Right hindlimb (tissue), 1 donor: ENCODE data around the gene ALDH1L2.
"Not testable (repeated sequence)": the region's sequence is repeated elsewhere in the genome, so short reads cannot be mapped to it uniquely, and the experiment has no call there.

Experiments
- DNase-seq: peaks from one replicate; pipeline ENCODE4 v3.0.0-alpha.2; 2018

ALDH1L2 gene

DNA sequence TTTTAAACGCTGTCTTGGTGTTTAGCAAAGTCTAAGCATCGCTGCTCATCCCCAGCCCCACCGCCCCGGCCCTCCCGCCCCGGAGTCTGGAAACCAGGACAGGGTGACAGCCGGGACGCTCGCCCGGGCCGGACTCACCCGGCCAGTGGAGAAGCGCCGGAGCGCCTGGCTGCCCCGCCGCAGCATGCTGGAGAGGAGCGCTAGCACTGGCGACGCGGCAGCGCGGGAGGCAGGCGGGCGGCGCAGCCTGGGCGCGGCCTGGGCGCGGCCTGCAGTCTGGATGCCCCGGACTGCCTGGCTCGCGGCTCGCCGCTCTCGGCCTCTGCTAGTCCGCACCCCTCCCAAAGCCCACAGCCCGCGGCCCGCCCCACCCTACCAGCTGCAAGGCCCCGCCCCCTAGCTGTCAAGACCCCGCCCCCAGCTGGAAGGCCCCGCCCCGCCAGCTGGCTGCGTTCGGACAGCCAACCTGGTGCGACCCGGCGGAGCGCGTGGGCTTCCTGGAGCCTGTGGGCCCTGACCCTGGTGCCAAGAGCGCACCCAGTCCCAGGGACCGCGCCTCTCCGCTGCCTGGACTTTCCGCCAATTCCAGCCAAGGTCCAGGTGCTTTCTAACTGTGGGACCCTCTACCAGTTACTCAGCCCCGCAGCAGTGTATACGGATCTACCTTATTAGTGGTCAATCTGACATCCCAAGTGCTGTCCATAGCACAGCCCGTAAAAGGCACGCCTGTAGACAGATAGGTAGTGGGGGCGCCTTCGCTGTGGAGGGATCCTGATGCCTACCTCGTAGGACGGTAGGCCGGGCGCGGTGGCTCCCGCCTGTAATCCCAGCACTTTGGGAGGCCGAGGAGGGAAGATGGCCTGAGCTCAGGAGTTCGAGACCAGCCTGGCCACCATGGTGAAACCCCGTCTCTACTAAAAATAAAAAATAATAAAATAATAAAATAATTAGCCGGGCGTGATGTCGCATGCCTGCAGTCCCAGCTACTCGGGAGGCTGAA is at the start of gene ALDH1L2:
ALDH1L2 (minus strand) TSS at position 208 of the 1,000 bp plus-strand sequence; CDS start at position 186, 22 bp downstream.
- peak; percentile 87 for DNase-seq

DNA sequence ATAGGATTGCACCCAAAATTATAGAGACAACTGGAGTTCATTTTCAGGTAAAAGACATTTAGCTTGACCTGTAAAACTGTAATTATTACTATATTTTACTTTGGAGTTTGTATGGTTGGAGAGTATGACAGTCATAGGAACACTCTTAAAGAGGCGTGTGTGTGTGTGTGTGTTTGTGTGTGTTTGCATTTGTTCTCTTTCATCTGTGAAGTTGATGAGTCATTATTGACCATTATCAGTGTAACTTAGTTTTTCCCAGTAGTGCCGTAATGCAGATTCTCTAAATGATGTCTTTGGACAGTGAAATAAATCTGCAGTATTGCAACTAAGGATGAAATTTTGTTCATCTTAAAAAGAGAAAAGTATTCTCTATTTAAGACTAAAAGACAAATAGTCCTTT is 36.3 kb upstream of the ALDH1L2 start:
- no peak for DNase-seq

DNA sequence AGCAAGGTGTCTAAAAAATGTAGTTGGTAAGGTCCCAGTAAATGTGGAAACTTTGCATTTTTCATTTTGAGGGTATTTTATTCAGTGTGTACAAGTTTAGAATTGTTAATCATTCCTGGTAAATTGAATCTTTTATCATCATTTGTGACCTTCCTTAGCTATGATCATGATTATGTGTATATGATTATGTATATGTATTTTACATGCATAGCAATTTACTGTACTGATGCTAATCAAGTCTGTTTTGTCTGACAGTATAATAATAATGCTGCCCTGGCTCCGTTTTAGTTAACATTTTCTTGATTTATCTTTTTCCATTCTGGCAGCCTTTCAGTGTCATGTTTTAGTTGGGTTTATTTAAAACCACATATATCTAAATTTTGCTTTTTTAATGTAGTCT is 32.7 kb upstream of the ALDH1L2 start:
- DNase-seq: no peak

DNA sequence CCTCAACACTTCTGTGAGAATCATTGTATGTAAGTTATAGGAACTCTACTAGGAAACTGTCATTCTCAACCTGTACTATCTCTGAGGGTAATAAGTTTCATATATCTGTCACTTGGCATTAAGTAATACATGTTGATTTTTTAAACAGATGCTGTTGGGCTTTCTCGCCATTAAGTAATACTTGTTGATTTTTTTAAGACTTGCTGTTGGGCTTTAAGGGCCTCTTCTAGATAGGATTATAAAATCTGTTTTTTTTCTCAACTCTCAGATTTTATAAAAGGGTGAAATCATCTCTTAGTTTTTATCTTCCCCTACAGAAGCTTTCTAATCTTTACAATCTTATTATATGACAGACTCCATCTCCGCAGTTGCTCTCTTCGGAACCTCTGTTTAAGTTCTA is 28.8 kb upstream of the ALDH1L2 start:
- no peak for DNase-seq

DNA sequence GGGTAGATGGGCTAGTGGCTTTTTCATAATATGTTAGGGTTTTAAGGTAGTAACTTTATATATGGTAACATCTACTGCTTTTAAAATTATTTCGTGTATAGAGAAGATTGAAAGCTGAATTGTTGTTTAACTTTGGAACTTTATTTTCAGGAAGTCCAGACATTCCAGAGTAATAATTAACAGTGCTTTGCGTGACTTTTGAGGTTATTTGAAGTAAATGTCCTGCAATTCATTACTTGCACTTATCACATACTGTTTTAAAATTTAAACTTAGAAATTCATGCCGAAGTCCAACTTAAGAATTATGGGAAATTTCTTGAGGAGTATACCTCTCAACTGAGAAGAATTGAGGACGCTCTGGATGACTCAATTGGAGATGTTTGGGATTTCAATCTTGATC is 26.6 kb upstream of the ALDH1L2 start:
- no peak for DNase-seq

DNA sequence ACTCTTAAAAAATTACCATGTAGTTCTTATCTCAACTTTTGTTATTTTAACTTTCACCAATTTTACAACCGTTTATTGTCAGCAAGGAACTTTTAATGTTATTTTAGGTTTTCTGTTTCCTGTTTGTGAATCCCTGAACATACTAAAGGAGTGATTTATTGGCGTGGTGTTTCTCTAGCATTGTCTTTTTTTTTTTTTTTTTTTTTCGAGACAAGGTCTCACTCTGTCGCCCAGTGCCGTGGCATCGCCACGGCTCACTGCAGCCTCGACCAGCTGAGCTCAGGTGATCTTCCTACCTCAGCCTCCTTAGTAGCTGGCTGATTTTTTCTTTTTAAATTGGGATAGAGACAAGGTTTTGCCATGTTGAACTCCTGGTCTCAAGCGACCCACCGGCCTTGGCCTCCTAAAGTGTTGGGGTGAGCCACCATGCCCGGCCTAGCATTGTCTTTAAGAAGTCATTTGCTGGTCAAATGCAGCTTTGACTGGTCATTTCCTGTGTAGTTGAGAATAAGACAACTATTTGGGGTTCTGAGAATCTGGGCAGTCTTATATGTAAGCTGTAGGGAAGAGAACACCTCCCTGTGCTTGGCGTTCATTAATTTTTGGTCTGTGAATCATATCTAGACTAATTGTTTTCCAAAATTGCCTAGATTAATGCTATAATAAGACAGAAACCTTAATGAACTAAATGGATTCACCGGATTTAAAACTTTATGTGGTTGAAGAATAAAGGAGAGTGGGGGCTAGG is 25.4 kb upstream of the ALDH1L2 start:
- DNase-seq: no peak

DNA sequence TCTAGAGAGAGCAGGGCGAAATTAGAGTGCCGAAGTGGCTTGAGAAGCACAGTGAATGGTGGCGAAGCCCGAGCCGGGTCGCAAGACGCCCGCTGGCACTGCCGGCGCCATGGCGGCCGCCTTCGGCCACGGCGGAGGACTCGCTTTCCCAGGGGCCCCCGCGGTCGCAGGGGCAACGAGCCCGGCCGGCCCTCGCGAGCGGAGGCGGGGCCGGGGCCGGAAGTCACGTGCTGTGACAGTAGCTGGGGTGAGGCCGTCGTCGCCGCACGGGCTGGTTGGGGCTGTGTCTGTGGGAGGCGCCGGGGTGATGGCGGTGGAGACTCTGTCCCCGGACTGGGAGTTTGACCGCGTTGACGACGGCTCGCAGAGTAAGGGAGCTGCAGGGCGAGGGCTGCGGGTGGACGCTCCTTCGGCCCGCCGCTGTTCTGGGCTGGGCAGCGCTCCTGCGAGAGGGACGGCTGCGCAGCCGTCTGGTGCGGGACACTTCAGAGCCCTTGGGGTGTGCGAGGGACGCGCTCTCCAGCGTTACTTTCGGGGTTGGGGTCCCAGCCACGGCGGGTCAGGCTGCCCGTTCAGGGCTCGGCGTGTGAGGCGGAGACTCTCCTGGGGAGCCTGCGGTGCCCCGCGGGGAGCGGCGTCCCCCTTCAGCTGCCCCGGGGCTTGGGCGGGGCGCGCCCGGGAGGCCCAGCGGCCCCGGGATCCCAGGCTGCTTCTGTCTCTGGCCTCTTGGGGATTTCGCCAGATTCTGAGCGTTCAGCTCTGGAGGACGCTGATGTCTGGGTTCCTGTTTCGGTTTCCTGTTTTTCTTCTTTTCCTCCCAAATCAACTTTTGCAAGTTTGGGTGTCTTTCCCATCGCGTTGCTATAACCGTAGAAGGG is 23.5 kb upstream of the ALDH1L2 start, which contains the start of gene WASHC4:
WASHC4 (plus strand) TSS at position 238 of the 878 bp plus-strand sequence; CDS start at position 308, 70 bp downstream.
- DNase-seq: peak; percentile 97

DNA sequence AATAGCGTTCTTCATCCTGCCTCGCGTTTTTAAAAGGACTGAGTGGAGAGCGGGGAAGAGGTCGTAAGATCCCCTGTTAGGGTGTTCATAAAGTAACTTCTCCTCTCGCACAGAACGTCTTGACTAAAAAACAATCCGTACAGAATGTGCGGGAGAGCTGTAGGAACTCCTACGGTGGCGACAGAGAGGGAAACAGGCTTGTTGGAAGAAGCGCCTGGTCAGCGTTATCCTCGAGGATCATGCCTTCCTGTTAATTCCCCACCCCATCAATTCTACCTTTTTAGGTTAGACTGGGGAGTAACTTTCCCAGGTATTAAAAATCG is 22.9 kb upstream of the ALDH1L2 start:
- no peak for DNase-seq

DNA sequence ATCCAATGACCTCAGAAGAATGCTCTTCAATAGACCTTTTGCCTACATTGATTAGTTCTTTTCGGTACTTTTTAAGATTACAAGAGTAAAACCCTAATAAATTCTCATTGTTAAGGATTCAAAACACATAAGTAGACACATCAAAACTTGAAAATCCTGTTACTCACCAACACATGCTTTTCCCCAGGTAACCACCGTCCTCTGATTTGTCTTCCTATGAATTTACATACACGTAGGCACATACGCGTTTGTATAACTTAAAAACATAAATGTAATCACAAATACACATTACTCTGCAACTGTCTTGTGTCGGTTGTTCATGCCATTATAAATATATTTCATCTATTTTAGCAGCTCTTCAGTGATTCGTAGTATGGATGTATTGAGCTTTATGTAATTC is 22.4 kb upstream of the ALDH1L2 start:
- DNase-seq: no peak

DNA sequence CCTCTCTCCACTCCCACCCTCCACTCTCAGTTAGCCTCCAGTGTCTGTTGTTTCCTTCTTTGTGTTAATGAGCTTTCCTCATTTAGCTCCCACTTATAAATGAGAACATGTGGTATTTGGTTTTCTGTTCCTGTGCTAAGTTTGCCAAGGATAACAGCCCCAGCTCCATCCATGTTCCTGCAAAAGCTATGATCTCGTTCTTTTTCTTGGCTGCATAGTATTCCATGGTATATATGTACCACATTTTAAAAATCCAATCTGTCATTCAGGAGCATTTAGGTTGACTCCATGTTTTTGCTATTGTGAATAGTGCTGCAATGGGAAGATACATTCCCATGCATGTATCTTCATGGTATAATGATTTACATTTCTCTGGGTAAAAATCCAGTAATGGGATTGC is 20.5 kb upstream of the ALDH1L2 start:
- DNase-seq: no peak

DNA sequence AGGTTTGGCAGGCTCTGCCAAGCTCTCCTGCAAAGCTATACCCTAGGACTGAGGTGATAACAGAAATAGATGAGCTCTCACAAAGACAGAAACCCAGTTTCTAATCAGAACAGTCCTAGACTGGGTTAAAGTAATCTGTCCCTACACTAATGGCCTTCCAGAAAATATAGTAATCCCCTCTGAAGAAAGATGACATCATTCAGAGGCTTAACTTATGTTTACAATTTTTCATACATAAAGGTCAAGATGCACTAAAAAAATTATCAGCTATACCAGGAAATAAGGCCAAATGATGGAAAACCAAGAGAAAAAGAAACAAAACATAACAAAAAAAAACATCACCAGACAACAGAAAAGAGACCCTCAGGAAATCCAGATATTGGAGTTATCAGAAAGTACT is 18.4 kb upstream of the ALDH1L2 start:
- DNase-seq: no peak

DNA sequence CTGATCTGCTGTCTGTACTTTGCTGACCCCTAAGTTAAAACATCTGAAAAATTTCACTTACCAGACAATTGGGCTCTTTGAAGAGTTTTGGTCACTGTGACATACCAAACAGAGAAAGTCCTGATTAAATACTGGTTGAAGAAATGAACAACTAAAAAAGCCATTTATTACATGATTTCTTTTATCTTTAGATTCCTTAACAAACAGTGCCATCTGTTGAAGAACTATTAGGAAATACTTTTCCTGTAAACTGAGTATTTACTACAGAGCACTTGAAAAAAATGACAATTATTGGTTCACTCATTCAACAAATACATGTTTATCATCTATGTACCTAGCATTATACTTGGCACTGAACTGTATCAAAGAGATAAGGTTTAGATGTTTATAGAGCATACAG is 16.7 kb upstream of the ALDH1L2 start:
- DNase-seq: no peak

DNA sequence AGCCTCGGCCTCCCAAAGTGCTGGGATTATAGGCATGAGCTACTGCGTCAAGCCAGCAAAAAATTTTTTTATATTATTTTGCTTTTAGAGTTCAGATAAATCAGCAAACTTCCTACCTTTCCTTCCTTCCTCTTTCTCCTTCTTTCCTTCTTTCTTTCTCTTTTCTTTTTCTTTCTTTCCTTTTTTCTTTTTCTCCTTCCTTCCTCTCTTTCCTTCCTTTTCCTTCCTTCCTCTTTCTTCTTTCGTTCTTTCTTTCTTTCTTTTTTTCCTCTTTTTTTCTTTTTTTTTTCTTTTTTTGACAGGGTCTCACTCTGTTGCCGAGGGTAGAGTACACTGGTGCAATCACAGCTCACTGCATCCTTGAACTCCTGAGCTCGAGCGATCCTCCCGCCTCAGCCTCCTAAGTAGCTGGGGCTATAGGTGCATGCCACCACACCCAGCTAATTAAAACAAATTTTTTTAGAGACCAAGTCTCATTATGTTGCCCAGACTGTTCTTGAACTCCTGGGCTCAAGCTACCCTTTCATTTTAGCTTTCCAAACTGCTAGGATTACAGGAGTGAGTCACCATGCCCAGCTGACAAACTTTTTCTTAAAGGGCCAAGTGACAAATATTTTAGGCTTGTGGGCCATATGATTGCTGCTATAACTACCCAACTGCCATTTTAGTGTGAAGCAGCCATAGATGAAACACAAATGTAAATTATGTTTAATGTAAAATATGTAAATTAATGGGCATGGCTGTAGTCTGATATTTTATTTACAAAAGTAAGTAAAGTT is 16.1 kb upstream of the ALDH1L2 start:
- DNase-seq: no peak

DNA sequence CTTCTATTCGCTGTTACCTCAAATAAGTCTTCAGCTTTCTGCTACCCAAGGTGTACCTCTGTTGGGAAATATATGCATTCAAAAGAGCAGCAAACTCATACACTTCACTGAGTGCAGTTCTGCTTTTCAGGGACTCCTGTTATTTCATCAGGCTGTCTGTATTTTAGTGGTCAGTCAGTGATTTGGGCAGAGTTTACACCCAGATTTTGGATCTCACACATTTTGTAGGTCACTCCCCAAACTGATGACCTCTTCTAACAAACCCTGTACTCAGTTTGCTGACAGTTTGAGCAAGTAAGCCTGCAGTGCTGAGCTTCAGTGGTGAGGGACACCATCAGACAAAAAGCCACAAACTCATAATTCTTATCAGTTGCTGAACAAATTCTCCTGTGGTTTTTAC is 15.1 kb upstream of the ALDH1L2 start:
- DNase-seq: no peak

DNA sequence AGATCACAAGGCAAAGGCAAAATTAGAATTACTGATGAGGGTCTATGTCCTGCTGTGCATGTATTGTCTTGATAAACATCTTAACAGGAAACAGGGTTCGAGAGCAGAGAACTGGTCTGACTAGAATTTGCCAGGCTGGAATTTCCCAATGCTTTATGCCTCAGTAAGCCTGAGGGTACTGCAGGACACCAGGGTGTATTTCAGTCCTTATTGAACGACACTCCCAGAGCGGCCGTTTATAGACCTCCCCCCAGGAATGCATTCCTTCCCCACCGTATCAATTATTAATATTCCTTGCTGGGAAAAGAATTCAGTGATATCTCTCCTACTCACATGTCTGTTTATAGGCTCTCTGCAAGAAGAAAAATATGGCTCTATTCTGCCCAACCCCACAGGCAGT is 11.1 kb upstream of the ALDH1L2 start:
- DNase-seq: not testable (repeated sequence)

DNA sequence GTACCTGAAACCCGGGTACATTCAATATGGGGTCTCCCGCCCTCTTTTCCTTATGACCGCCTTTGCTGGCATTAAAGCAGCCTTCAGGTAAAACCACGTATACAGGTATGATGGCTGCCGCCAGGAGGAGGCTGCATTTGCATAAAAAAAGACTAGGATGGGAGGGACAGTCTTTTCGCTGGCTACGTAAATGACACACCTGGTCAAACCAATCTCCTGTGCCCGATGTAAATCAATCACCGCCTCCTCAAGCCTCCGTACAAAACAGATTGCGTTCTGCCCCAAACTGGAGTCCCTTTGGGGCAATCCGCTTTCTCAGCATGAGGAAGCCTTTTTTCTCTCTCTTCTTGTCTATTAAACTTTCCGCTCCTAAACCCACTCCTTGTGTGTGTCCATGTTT is 8.1 kb upstream of the ALDH1L2 start:
- DNase-seq: no peak

DNA sequence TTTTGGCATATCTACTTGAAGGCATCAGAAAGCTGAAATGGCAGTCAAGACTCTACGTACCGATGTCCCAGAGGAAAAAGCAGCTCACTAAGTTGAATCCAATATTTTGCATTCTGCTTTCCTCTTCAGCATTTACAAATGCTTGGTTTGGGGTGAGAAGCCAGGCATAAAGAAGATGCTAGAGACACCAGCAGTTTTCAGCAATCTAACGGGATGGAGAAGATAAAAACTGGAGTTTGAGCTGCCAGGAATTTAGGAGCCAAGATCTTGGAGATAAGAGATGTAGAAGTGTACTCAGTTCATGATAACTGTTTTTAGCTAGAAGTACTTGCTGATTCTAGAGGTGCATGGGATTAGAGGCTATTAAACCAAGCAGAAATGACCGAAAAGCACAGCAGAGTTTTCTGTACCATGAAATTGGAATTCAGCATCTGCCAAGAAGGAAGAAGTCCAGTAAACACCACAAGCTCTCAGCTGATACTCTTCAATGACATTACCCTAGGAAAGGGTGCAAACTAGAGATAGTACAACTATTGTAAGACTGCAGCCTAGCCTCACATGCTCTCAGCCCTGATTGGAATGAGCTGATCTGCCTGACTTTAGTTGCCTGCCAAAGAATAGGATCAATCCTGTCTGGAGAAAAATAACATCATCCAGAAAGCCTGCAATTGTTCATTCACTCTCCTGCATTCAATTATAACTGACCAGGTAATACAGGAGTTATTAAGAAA is 7.4 kb upstream of the ALDH1L2 start:
- no peak for DNase-seq

DNA sequence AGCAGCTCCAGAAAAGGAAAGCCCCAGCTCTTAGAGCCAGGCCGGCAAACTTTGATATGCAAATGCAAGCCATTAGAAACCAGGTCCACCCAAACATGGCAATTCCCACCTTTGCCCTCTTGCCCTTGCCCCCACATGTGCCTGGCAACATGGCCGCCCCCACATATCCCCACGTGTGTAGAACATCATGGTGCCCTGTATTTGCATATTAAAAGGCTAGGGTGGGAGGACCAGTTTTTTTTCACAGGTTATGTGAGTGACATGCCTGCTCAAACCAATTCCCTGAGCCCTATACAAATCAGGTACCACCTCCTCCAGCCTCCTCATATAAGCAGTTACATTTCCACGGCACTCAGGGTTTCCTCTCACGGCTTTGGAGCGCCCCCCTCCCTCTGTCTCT is 6.1 kb upstream of the ALDH1L2 start:
- DNase-seq: no peak

DNA sequence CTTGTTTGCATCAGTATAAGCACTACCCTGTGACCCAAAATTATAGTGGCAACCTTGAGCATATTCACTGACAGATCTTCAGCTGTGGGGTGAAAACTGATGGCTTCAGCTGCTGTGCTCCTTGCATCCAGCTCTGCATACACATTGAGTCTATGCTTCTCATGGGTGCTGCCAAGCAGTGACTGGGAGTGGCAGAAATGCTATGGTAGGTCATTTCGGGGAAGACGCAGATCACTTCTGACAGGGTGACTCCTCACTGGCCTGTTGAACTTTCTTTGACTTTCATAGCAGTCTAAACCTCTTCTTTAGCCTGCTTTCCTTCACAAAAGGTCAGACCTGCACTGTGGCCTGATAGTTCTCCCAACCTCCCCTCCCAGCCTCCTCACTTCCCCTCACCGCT is 5.6 kb upstream of the ALDH1L2 start:
- DNase-seq: no peak

DNA sequence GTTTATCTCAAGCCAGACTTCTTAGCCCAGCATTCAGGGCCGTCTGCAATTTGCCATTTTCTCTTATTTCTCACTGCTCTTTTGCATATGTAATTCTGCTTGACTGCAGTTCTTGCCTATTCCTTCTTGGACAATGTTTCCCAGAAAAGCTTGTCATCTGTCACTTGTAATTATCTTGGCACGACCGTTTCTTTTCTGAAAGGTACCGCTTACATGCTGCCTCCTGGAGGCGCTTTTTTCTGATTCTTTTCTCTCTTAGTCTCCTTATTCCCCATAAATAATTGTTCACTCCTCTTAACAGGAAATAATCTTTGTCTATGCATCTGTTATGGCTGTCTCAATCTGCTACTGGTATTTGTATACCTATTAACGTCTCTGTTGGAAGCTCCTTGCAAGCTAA is 1.2 kb upstream of the ALDH1L2 start:
- DNase-seq: no peak

DNA sequence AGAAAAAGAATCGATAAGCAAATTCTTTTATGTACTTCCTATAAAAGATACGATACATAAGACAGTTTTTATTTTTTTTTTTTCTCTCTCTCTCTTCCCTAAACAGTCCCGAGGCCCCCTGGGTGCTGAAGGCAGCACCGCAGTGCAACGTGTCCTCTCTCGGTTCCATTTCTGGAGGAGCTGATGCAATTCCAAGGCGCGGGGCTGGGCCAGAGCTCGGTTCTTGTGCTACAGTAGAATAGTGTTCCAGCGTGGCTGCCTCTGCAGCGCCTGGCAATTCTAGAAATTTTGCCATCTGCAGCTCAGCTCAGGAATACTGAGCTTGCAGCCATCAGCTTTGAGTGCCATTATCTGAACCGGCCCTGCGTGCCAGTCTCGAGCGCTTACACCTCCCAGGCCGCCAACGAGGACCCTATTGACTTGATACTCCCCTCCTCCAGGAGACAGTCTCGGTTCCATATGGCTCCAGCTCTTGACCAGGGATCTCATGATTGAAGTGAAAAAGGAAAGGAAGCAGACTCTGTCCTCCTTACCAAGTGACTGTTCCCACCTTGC is 630 bp downstream of the ALDH1L2 start:
- peak; percentile 64 for DNase-seq
